K562 (cell line): Measurements from ENCODE around the gene DTNB. TPM values are rescaled to one million over a fixed set of nuclear protein-coding genes. Genes with fewer than 3 reads are reported as not detected.

ENCODE experiments used
- ATAC-seq: fragments of 200-7000 bp; cut with Tn5 transposase; 3 replicates; pipeline ENCODE4 v1.9.1; 2020; ENCODE audit warnings: moderate library complexity
- BruUV-seq: library from RNA; stranded (reverse); fragments of 400-500 nt; replicated peaks from 2 replicates; lab custom pipeline; 2021; lab: Mats Ljungman, UMichigan
- CTCF ChIA-PET: fragments of 300-600 bp; formaldehyde crosslinking; extraction: SDS; loops from one replicate; lab custom pipeline; 2021; ENCODE audit warnings: low intra/inter-chr PET ratio; lab: Yijun Ruan, JAX
- POLR2A ChIA-PET: fragments of 300-600, 350-650 bp; sonication (Branson Sonifier 250); formaldehyde crosslinking; extraction: SDS; loops from one replicate; lab custom pipeline; 2021; ENCODE audit warnings: antibody characterized with exemption, inconsistent platforms; lab: Yijun Ruan, JAX
- DNase-seq, 4 experiments: peaks; one replicate each; pipeline versions ENCODE4 v3.0.0 to v3.0.0-alpha.2; 2011 to 2018; ENCODE audit warnings: low spot score in 3 of 4, mixed read lengths in 3 of 4; ENCODE audit errors: extremely low read depth in 1 of 4
- FAIRE-seq: peaks from 2 replicates; lab custom pipeline; 2011; peaks lifted over from hg19 to GRCh38; lab: Jason Lieb, UNC
- H2AFZ ChIP-seq: 2 replicates; pipeline ENCODE4 v1.6.0; 2011; ENCODE audit warnings: low read depth, low read length, control low read depth, inconsistent platforms
- H3K27ac ChIP-seq: fragments of 200-600 bp; 3 replicates; pipeline ENCODE4 v1.8.0; 2011; ENCODE audit warnings: low read depth, mild to moderate bottlenecking, control low read depth, inconsistent platforms, low read length, moderate library complexity, mixed read lengths; ENCODE audit errors: extremely low read depth
- H3K27me3 ChIP-seq, 2 experiments: fragments of 300-600 bp in 1 of 2; 2 replicates in 1 of 2; 3 replicates in 1 of 2; pipeline versions ENCODE4 v1.6.0 to v1.8.0; 2011; ENCODE audit warnings: inconsistent platforms in 2 of 2, low read length in 2 of 2, mild to moderate bottlenecking in 1 of 2, mixed read lengths in 1 of 2, moderate library complexity in 1 of 2; ENCODE audit not compliant: control insufficient read depth in 2 of 2, insufficient read depth in 2 of 2
- H3K36me3 ChIP-seq: fragments of 300-600 bp; 3 replicates; pipeline ENCODE4 v1.8.0; 2011; ENCODE audit warnings: mild to moderate bottlenecking, low read length, inconsistent platforms; ENCODE audit not compliant: control insufficient read depth, insufficient read depth
- H3K4me1 ChIP-seq, 2 experiments: fragments of 200-600 bp in 1 of 2; replicated peaks in 1 of 2; 2 replicates in 1 of 2; 3 replicates in 1 of 2; pipeline versions ENCODE4 v1.5.1 to v1.8.0; 2011; ENCODE audit warnings: inconsistent platforms in 2 of 2, low read length in 2 of 2, mild to moderate bottlenecking in 1 of 2, mixed read lengths in 1 of 2, moderate library complexity in 1 of 2; ENCODE audit not compliant: control insufficient read depth in 2 of 2, insufficient read depth in 2 of 2
- H3K4me2 ChIP-seq: 2 replicates; pipeline ENCODE4 v1.6.1; 2011; ENCODE audit warnings: low read length, control low read depth, inconsistent platforms, mixed read lengths; ENCODE audit not compliant: insufficient read depth
- H3K4me3 ChIP-seq: fragments of 200-600 bp; sonication (generic), shearing (Covaris generic); 2 replicates; pipeline ENCODE4 v1.5.1; 2016; ENCODE audit warnings: control low read depth, inconsistent platforms
- H3K79me2 ChIP-seq: fragments of 200-600 bp; 3 replicates; pipeline ENCODE4 v1.8.0; 2011; ENCODE audit warnings: low read length, inconsistent platforms; ENCODE audit not compliant: control insufficient read depth, insufficient read depth
- H3K9ac ChIP-seq, 2 experiments: 2 replicates each; pipeline versions ENCODE4 v1.6.0 to v1.6.1; 2011; ENCODE audit warnings: low read depth in 2 of 2, low read length in 2 of 2, control low read depth in 1 of 2, inconsistent platforms in 1 of 2, mild to moderate bottlenecking in 1 of 2, mixed read lengths in 1 of 2; ENCODE audit not compliant: insufficient read depth in 1 of 2
- H3K9me1 ChIP-seq: one replicate; pipeline ENCODE4 v1.6.0; 2011; ENCODE audit warnings: inconsistent platforms, mild to moderate bottlenecking, low read length, moderate library complexity; ENCODE audit not compliant: control insufficient read depth, insufficient read depth
- H3K9me3 ChIP-seq: replicated peaks from 2 replicates; pipeline ENCODE4 v1.5.1; 2011; ENCODE audit warnings: low read depth, low read length, inconsistent platforms; ENCODE audit not compliant: control insufficient read depth, insufficient read depth
- H4K20me1 ChIP-seq: replicated peaks from 2 replicates; pipeline ENCODE4 v1.6.1; 2011; ENCODE audit warnings: low read length, inconsistent platforms, mixed read lengths; ENCODE audit not compliant: control insufficient read depth, insufficient read depth
- NFATC3 ChIP-seq: fragments of 450-650 bp; IDR thresholded peaks from 2 replicates; pipeline ENCODE4 v1.6.1; 2017; ENCODE audit warnings: mild to moderate bottlenecking
- NFE2 ChIP-seq: IDR thresholded peaks from 2 replicates; pipeline ENCODE4 v1.6.1; 2014; ENCODE audit warnings: antibody characterized with exemption, low read depth
- ZNF165 ChIP-seq: fragments of 250-450 bp; sonication (Bioruptor Pico); IDR thresholded peaks from 2 replicates; pipeline ENCODE4 v1.4.0; 2020; ENCODE audit warnings: borderline replicate concordance
- ZNF280B ChIP-seq: fragments of 250-450 bp; sonication (Bioruptor Pico); IDR thresholded peaks from 2 replicates; pipeline ENCODE4 v1.5.1; 2021; ENCODE audit warnings: mild to moderate bottlenecking
- ZNF395 ChIP-seq: fragments of 200-800 bp; sonication (Bioruptor generic); IDR thresholded peaks from 2 replicates; pipeline ENCODE4 v1.6.1; 2017; ENCODE audit warnings: missing genetic modification characterization, missing compliant biosample characterization
- ZNF780A ChIP-seq: fragments of 250-450 bp; sonication (Bioruptor Pico); IDR thresholded peaks from 2 replicates; pipeline ENCODE4 v1.5.0; 2021; ENCODE audit warnings: mild to moderate bottlenecking
- WGBS: fragments of 100-300 bp; shearing (Covaris generic); methylation state at CpG from one replicate; pipeline ENCODE4 v1.1.6; 2016; ENCODE audit warnings: low coverage, mixed read lengths; ENCODE audit not compliant: insufficient coverage; ENCODE audit errors: missing lambda C conversion rate; 5-methylcytosine and 5-hydroxymethylcytosine counted together
- in situ Hi-C: fragments of 300-500 bp; cut with MboI; formaldehyde crosslinking; loops from 4 replicates; pipeline ENCODE4 v1.15.0; 2018; ENCODE audit warnings: inconsistent platforms, mixed read lengths
- intact Hi-C: fragments of 100-400 bp; cut with micrococcal nuclease; formaldehyde crosslinking; loops from 2 replicates; pipeline ENCODE4 v1.14.2; 2022
- polyA plus RNA-seq, 8 experiments: library from polyadenylated mRNA; depleted of rRNA in 4 of 8; stranded (reverse) in 5 of 8; unstranded in 3 of 8; fragments of >200 nt; fragmentation: Nextera tagmentation in 2 of 8; fragmentation: Illumina TruSeq in 1 of 8; extraction: Ambion mirVana in 2 of 8; extraction: Trizol in 1 of 8; gene quantifications; 2 replicates each; pipeline versions ENCODE4 v1.2.1 to v1.2.3, GENCODE V29; 2011 to 2014; ENCODE audit warnings: inconsistent platforms in 1 of 8, missing spikeins in 1 of 8
- total RNA-seq, 7 experiments: library from RNA; depleted of rRNA in 6 of 7; stranded (reverse); fragments of >200 nt in 6 of 7; fragmentation: Illumina TruSeq in 2 of 7; extraction: Trizol in 2 of 7; gene quantifications; 2 replicates each; pipeline versions ENCODE4 v1.2.1 to v1.2.3, GENCODE V29; 2011 to 2021; ENCODE audit warnings: low replicate concordance in 1 of 7
- TF ChIP-seq, protein P1 (sequence below): sonication (generic); formaldehyde crosslinking; IDR thresholded peaks from 2 replicates; pipeline ENCODE4 v1.8.1; 2023; ENCODE audit warnings: mild to moderate bottlenecking, missing genetic modification reagents
- TF ChIP-seq, protein P2 (sequence below): fragments of 250-450 bp; sonication (Bioruptor Pico); IDR thresholded peaks from 2 replicates; pipeline ENCODE4 v1.8.0; 2022; ENCODE audit warnings: inconsistent platforms

DTNB gene
- total and polyA plus RNA-seq, 9 of the 15 experiments (the other 6 are each of a cell fraction or from before 2014, with no cell fraction given), result 0.18 to 2.0 (median 0.77) TPM; not detected in 2

DNA sequence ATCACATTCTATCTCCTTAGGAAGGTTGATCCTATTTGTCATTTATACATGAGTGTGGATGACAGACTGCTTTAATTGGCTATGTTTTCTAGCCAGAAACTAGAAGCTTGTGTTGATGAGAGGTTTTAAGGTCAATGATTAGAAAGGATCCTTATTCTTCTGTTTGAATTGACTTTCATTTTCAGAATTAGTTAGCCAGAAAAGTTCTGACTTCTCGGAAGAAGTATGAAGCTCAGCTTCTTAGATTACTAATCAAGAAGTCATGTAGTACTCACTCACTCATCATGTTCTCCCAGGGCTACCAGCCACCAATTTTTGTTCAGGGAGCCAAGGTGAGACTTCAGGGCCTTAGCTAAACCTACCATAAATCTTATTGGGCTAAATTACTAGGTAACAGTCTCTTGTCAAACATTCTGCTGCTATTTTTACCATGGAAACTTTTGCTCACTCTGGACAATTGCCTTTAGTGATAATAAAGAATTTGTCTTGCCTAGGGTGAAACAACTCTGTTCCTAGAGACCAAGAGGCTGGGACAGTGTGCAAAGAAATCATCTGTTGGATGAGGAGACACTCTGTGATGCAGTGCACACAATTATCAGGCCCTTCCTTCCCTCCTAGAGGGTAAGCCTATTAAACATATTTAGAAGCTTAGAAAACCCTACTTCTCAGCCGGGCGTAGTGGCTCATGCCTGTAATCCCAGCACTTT lies 220.0 kb downstream of the DTNB start:
- no peak overlapping the region for H2AFZ ChIP-seq
- H3K27ac ChIP-seq, result no peak overlapping the region
- CTCF ChIA-PET, result no interaction called here
- DNase-seq (no peak), ATAC-seq (no peak), FAIRE-seq (no peak)
- no peak overlapping the region for H3K9ac ChIP-seq
- H3K36me3 ChIP-seq, result no peaks in the 10 kb centered on the region
- H3K9me3 ChIP-seq, result no peaks in the 10 kb centered on the region
- BruUV-seq, result no TSS peak
- in situ Hi-C loops (no loop called here), intact Hi-C loops (no loop called here)
- no peaks in the 10 kb centered on the region for H3K79me2 ChIP-seq
- no peaks in the 10 kb centered on the region for H4K20me1 ChIP-seq
- H3K27me3 ChIP-seq, result peaks cover 13 to 18% of the 10 kb centered on the region in 2 experiments; a peak in 4 of 5 replicates
- H3K4me1 ChIP-seq, result no peaks in the 10 kb centered on the region
- POLR2A ChIA-PET, result interaction anchor here (0.9 kb wide), 1 partner anchor 10 kb away, joined by 4 read pairs; no protein-coding TSS in a partner anchor
- TF ChIP-seq NFATC3, result no peak
- no peaks in the 10 kb centered on the region for H3K9me1 ChIP-seq
- no peak overlapping the region for H3K4me3 ChIP-seq
- H3K4me2 ChIP-seq, result no peak overlapping the region
- WGBS, result 4% methylated on average over 3 of the region's 3 CpGs

GRCh38 chr2:25448808-25449207 lies 224.6 kb downstream of the DTNB start:
- Histone ChIP-seq H4K20me1 (no peaks in the 10 kb centered on the region; the same call in 1 of the 2 replicates), H3K79me2 (no peaks in the 10 kb centered on the region), H3K9me3 (no peaks in the 10 kb centered on the region), H2AFZ (no peak overlapping the region), H3K4me2 (no peak overlapping the region), H3K9ac (no peak overlapping the region), H3K4me3 (no peak overlapping the region), H3K27me3 (peaks cover 4 to 5% of the 10 kb centered on the region in 2 experiments; a peak in 3 of 5 replicates), H3K4me1 (no peaks in the 10 kb centered on the region), H3K36me3 (no peaks in the 10 kb centered on the region), H3K27ac (no peak overlapping the region), H3K9me1 (no peaks in the 10 kb centered on the region)
- no TSS peak for BruUV-seq
- DNase-seq (no peak), FAIRE-seq (no peak), ATAC-seq (no peak)
- POLR2A ChIA-PET, result no interaction called here
- intact Hi-C loops (no loop called here), in situ Hi-C loops (no loop called here)
- CTCF ChIA-PET, result no interaction called here
- WGBS, result 0% methylated on average over 4 of the region's 6 CpGs
- no peak for TF ChIP-seq ZNF395
- TF ChIP-seq ZNF165 (CRISPR knock-in tag), result no peak
- no peak for TF ChIP-seq NFE2
- TF ChIP-seq, protein P1, sequence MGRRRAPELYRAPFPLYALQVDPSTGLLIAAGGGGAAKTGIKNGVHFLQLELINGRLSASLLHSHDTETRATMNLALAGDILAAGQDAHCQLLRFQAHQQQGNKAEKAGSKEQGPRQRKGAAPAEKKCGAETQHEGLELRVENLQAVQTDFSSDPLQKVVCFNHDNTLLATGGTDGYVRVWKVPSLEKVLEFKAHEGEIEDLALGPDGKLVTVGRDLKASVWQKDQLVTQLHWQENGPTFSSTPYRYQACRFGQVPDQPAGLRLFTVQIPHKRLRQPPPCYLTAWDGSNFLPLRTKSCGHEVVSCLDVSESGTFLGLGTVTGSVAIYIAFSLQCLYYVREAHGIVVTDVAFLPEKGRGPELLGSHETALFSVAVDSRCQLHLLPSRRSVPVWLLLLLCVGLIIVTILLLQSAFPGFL (CRISPR knock-in tag), result no peak
- TF ChIP-seq, protein P2, sequence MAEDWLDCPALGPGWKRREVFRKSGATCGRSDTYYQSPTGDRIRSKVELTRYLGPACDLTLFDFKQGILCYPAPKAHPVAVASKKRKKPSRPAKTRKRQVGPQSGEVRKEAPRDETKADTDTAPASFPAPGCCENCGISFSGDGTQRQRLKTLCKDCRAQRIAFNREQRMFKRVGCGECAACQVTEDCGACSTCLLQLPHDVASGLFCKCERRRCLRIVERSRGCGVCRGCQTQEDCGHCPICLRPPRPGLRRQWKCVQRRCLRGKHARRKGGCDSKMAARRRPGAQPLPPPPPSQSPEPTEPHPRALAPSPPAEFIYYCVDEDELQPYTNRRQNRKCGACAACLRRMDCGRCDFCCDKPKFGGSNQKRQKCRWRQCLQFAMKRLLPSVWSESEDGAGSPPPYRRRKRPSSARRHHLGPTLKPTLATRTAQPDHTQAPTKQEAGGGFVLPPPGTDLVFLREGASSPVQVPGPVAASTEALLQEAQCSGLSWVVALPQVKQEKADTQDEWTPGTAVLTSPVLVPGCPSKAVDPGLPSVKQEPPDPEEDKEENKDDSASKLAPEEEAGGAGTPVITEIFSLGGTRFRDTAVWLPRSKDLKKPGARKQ, result no peak
- no peak for TF ChIP-seq ZNF780A (CRISPR knock-in tag)
- TF ChIP-seq ZNF280B (CRISPR knock-in tag), result no peak
